SK-N-MC (cell line): ENCODE data around the gene GNAO1.

Experiments
- DNase-seq: peaks from one replicate; pipeline ENCODE4 v3.0.0-alpha.2; 2011; ENCODE audit warnings: low read depth, low spot score
- H3K27ac ChIP-seq: fragments of 200-600 bp; sonication (generic); 2 replicates; pipeline ENCODE4 v1.5.1; 2016; ENCODE audit warnings: mixed run types
- H3K36me3 ChIP-seq: fragments of 200-600 bp; sonication (generic); 2 replicates; pipeline ENCODE4 v1.6.1; 2017; ENCODE audit warnings: antibody characterized with exemption, low read length, mixed read lengths; ENCODE audit not compliant: insufficient read depth
- H3K4me3 ChIP-seq: fragments of 200-600 bp; sonication (generic); 2 replicates; pipeline ENCODE4 v1.5.1; 2016
- H3K9ac ChIP-seq: fragments of 200-600 bp; sonication (generic); 2 replicates; pipeline ENCODE4 v1.8.0; 2017; ENCODE audit warnings: mixed run types, mixed read lengths; ENCODE audit not compliant: insufficient read length
- H3K9me3 ChIP-seq: fragments of 200-600 bp; sonication (generic); 2 replicates; pipeline ENCODE4 v1.6.1; 2017; ENCODE audit warnings: low read depth, mild to moderate bottlenecking, antibody characterized with exemption, low read length, moderate library complexity, mixed read lengths
- EZH2 ChIP-seq: fragments of 200-600 bp; sonication (generic); IDR thresholded peaks from one replicate; pipeline ENCODE4 v1.6.1; 2017; ENCODE audit warnings: antibody characterized with exemption
- FOXP2 ChIP-seq: optimal IDR thresholded peaks from 2 replicates; pipeline ENCODE3; 2011; ENCODE audit warnings: mild to moderate bottlenecking, moderate library complexity; ENCODE audit not compliant: insufficient read depth; ENCODE audit errors: extremely low read length, control extremely low read depth
- POLR2AphosphoS5 ChIP-seq: IDR thresholded peaks from 2 replicates; pipeline ENCODE4 v1.6.1; 2012; ENCODE audit warnings: mild to moderate bottlenecking, low read depth, low read length, borderline replicate concordance

Gene GNAO1

GRCh38 chr16:56353054-56353921, 162.0 kb downstream of the GNAO1 start:
- H3K9ac ChIP-seq, result no peak overlapping the region
- no peak overlapping the region for H3K27ac ChIP-seq
- H3K36me3 ChIP-seq, result no peaks in the 10 kb centered on the region
- no peak for DNase-seq
- TF ChIP-seq EZH2 (no peak), FOXP2 (no peak), POLR2AphosphoS5 (no peak)
- no peaks in the 10 kb centered on the region for H3K9me3 ChIP-seq
- H3K4me3 ChIP-seq, result no peak overlapping the region

- no peak overlapping the region for H3K4me3 ChIP-seq
- no peaks in the 10 kb centered on the region for H3K9me3 ChIP-seq
- H3K36me3 ChIP-seq, result no peaks in the 10 kb centered on the region
- no peak for DNase-seq
- H3K9ac ChIP-seq, result no peak overlapping the region
- TF ChIP-seq FOXP2 (no peak), EZH2 (no peak), POLR2AphosphoS5 (no peak)
- no peak overlapping the region for H3K27ac ChIP-seq
These were observed 162.7 kb downstream of the GNAO1 start for GRCh38 chr16:56354016-56354415.

- H3K9ac ChIP-seq, result no peak overlapping the region
- no peak for TF ChIP-seq EZH2
- TF ChIP-seq POLR2AphosphoS5, result no peak
- no peak for TF ChIP-seq FOXP2
- H3K36me3 ChIP-seq, result no peaks in the 10 kb centered on the region
- no peak overlapping the region for H3K27ac ChIP-seq
- no peak overlapping the region for H3K4me3 ChIP-seq
- H3K9me3 ChIP-seq, result no peaks in the 10 kb centered on the region
- no peak for DNase-seq
These were observed 163.5 kb downstream of the GNAO1 start for GRCh38 chr16:56354746-56355145.

GRCh38 chr16:56355221-56355620, 163.9 kb downstream of the GNAO1 start:
- no peak overlapping the region for H3K9ac ChIP-seq

GRCh38 chr16:56355786-56356275, 164.5 kb downstream of the GNAO1 start:
- H3K9ac ChIP-seq, result no peak overlapping the region
- no peak for DNase-seq
- H3K9me3 ChIP-seq, result no peaks in the 10 kb centered on the region
- H3K36me3 ChIP-seq, result no peaks in the 10 kb centered on the region
- no peak overlapping the region for H3K4me3 ChIP-seq
- no peak overlapping the region for H3K27ac ChIP-seq
- no peak for TF ChIP-seq POLR2AphosphoS5
- no peak for TF ChIP-seq FOXP2
- TF ChIP-seq EZH2, result no peak

More at GRCh38 chr16:56355221-56355620, 163.9 kb downstream of the GNAO1 start:
- no peak for DNase-seq
- Histone ChIP-seq H3K9me3 (no peaks in the 10 kb centered on the region), H3K27ac (no peak overlapping the region), H3K36me3 (no peaks in the 10 kb centered on the region), H3K4me3 (no peak overlapping the region)
- no peak for TF ChIP-seq EZH2
- no peak for TF ChIP-seq FOXP2
- no peak for TF ChIP-seq POLR2AphosphoS5

- Histone ChIP-seq H3K36me3 (no peaks in the 10 kb centered on the region), H3K27ac (no peak overlapping the region), H3K9ac (no peak overlapping the region), H3K4me3 (no peak overlapping the region), H3K9me3 (no peaks in the 10 kb centered on the region)
- no peak for DNase-seq
- TF ChIP-seq POLR2AphosphoS5 (no peak), EZH2 (no peak), FOXP2 (no peak)
These were observed 165.3 kb downstream of the GNAO1 start for GRCh38 chr16:56356276-56357240.

GRCh38 chr16:56357241-56357764, 166.0 kb downstream of the GNAO1 start:
- no peak overlapping the region for H3K27ac ChIP-seq
- no peaks in the 10 kb centered on the region for H3K36me3 ChIP-seq
- no peak for TF ChIP-seq FOXP2
- TF ChIP-seq POLR2AphosphoS5, result no peak
- no peak for TF ChIP-seq EZH2
- no peak for DNase-seq
- no peak overlapping the region for H3K9ac ChIP-seq
- no peak overlapping the region for H3K4me3 ChIP-seq
- no peaks in the 10 kb centered on the region for H3K9me3 ChIP-seq
